Effector memory CD4-positive, alpha-beta T cell (primary cell): Measurements from ENCODE around the gene FZD2.

Source experiments
- DNase-seq, 3 donors: peaks; one replicate each; pipeline ENCODE4 v3.0.0-alpha.2; 2020
- H3K27ac ChIP-seq: 2 replicates; pipeline ENCODE4 v1.7.0; 2013; ENCODE audit warnings: mild to moderate bottlenecking, low read length, moderate library complexity; ENCODE audit not compliant: insufficient read depth, poor library complexity, severe bottlenecking
- H3K27me3 ChIP-seq: replicated peaks from 2 replicates; pipeline ENCODE4 v1.7.0; 2013; ENCODE audit warnings: mild to moderate bottlenecking, low read length; ENCODE audit not compliant: insufficient read depth, control insufficient read depth, poor library complexity, severe bottlenecking
- H3K36me3 ChIP-seq: 2 replicates; pipeline ENCODE4 v1.7.0; 2013; ENCODE audit warnings: mild to moderate bottlenecking, low read length, moderate library complexity; ENCODE audit not compliant: control insufficient read depth, insufficient read depth
- H3K4me1 ChIP-seq: 2 replicates; pipeline ENCODE4 v1.7.0; 2013; ENCODE audit warnings: low read length, mild to moderate bottlenecking; ENCODE audit not compliant: control insufficient read depth, insufficient read depth, poor library complexity, severe bottlenecking
- H3K4me3 ChIP-seq: 2 replicates; pipeline ENCODE4 v1.7.0; 2013; ENCODE audit warnings: low read length, low read depth, mild to moderate bottlenecking; ENCODE audit not compliant: insufficient read depth, poor library complexity, severe bottlenecking
- H3K9me3 ChIP-seq: 2 replicates; pipeline ENCODE4 v1.7.0; 2013; ENCODE audit warnings: mild to moderate bottlenecking, low read length, moderate library complexity; ENCODE audit not compliant: control insufficient read depth

Gene FZD2

GRCh38 chr17:44606658-44607057 lies 49.4 kb downstream of the FZD2 start:
- no peak overlapping the region for H3K4me3 ChIP-seq
- H3K27me3 ChIP-seq, result no peaks in the 10 kb centered on the region
- DNase-seq, result no peak
- H3K9me3 ChIP-seq, result no peaks in the 10 kb centered on the region
- no peaks in the 10 kb centered on the region for H3K4me1 ChIP-seq
- no peak overlapping the region for H3K27ac ChIP-seq
- H3K36me3 ChIP-seq, result no peaks in the 10 kb centered on the region

- DNase-seq, result no peak
- Histone ChIP-seq H3K9me3 (no peaks in the 10 kb centered on the region), H3K36me3 (no peaks in the 10 kb centered on the region), H3K4me1 (no peaks in the 10 kb centered on the region), H3K27ac (no peak overlapping the region), H3K27me3 (no peaks in the 10 kb centered on the region), H3K4me3 (no peak overlapping the region)
Observed at GRCh38 chr17:44607836-44608690, 50.8 kb downstream of the FZD2 start.

- H3K27me3 ChIP-seq, result no peaks in the 10 kb centered on the region
- no peak for DNase-seq
- no peaks in the 10 kb centered on the region for H3K9me3 ChIP-seq
- H3K36me3 ChIP-seq, result no peaks in the 10 kb centered on the region
- no peak overlapping the region for H3K27ac ChIP-seq
- no peaks in the 10 kb centered on the region for H3K4me1 ChIP-seq
- H3K4me3 ChIP-seq, result no peak overlapping the region
Observed at GRCh38 chr17:44608727-44609435, 51.6 kb downstream of the FZD2 start.

GRCh38 chr17:44610331-44610730 lies 53.0 kb downstream of the FZD2 start:
- H3K4me3 ChIP-seq, result no peak overlapping the region
- no peaks in the 10 kb centered on the region for H3K4me1 ChIP-seq
- no peaks in the 10 kb centered on the region for H3K36me3 ChIP-seq
- DNase-seq, result no peak
- no peak overlapping the region for H3K27ac ChIP-seq
- peaks cover 3% of the 10 kb centered on the region for H3K27me3 ChIP-seq
- no peaks in the 10 kb centered on the region for H3K9me3 ChIP-seq
